GM18520 (cell line): Measurements from ENCODE around the gene SGF29.
"Not testable (repeated sequence)": the region's sequence is repeated elsewhere in the genome, so short reads cannot be mapped to it uniquely, and the experiment has no call there.

Experiments
- ATAC-seq: cut with Tn5 transposase; IDR thresholded peaks from one replicate; pipeline ENCODE4 v1.9.1; 2021; ENCODE audit not compliant: unreplicated experiment

The SGF29 gene

GRCh38 chr16:28563218-28563617 is 9.5 kb downstream of the SGF29 start:
- no peak for ATAC-seq

- not testable (repeated sequence) for ATAC-seq
These were observed 12.7 kb downstream of the SGF29 start for GRCh38 chr16:28566233-28566925.

GRCh38 chr16:28567292-28567691 is 13.6 kb downstream of the SGF29 start:
- no peak for ATAC-seq

GRCh38 chr16:28569021-28569420 is 15.3 kb downstream of the SGF29 start:
- ATAC-seq = no peak

GRCh38 chr16:28569968-28570752 is 16.4 kb downstream of the SGF29 start:
- ATAC-seq = no peak

- ATAC-seq = no peak
These were observed 19.2 kb downstream of the SGF29 start for GRCh38 chr16:28572696-28573510.

- ATAC-seq = no peak
These were observed 20.3 kb downstream of the SGF29 start for GRCh38 chr16:28573738-28574718.

GRCh38 chr16:28574925-28575324 is 21.2 kb downstream of the SGF29 start:
- ATAC-seq = no peak

- no peak for ATAC-seq
These were observed 21.9 kb downstream of the SGF29 start for GRCh38 chr16:28575446-28576109.

- ATAC-seq = no peak
These were observed 27.1 kb downstream of the SGF29 start for GRCh38 chr16:28580726-28581315.

GRCh38 chr16:28585674-28586073 is 32.0 kb downstream of the SGF29 start:
- ATAC-seq = no peak

- no peak for ATAC-seq
These were observed 32.7 kb downstream of the SGF29 start for GRCh38 chr16:28586466-28586865.

- ATAC-seq = no peak
These were observed 33.7 kb downstream of the SGF29 start for GRCh38 chr16:28587386-28587785.

GRCh38 chr16:28589069-28589468 is 35.3 kb downstream of the SGF29 start:
- no peak for ATAC-seq

GRCh38 chr16:28589930-28590329 is 36.2 kb downstream of the SGF29 start:
- ATAC-seq = no peak

GRCh38 chr16:28590384-28591340 is 36.9 kb downstream of the SGF29 start:
- ATAC-seq = no peak

GRCh38 chr16:28591355-28591754 is 37.6 kb downstream of the SGF29 start:
- ATAC-seq = no peak

- ATAC-seq = no peak
These were observed 38.8 kb downstream of the SGF29 start for GRCh38 chr16:28592511-28592910.
